Measurements from ENCODE around the gene SORCS2.

The SORCS2 gene

DNA sequence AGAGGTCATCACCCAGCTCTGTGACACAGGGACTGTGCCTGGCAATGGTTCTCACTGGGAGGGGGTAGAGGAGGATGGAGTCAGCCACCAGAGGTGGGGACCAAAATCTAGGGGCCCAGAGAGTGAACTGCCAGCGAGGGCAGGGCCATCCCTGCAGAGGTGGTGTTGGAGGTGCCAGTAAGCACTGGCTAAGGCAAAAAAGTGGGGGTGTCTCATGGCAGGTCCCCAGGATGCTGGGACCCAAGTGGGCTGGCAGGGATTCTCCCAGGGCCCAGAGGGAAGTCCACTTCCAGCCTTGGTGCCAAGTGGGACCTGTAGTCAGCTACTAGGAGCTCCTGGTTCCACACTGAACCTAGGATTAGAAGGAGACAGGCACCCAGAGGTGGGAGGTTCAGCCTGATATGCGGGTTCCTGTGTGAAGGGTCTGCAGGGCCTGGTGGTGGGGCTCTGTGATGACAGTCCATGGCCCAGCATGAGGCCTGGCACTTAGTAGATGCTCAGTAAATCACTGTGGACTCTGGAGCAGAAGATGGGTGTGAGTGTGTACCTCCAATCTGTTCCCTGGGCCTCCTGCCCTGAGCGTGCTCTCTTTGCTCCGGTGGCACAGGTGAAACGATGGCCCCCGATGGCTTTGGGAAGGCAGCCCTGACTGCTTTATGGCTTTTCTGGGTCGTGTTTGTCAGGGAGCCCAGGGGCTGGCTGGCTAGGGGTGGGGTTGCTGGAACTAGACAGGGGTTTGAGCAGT lies 160.9 kb downstream of the SORCS2 start:
- DNase-seq (ENCODE audit: extremely low read depth, low read depth) = no peak
- TF ChIP-seq CTCF (IDR thresholded peaks at IDR 0.05; ENCODE audit: low read depth, low read length) = no peak

DNA sequence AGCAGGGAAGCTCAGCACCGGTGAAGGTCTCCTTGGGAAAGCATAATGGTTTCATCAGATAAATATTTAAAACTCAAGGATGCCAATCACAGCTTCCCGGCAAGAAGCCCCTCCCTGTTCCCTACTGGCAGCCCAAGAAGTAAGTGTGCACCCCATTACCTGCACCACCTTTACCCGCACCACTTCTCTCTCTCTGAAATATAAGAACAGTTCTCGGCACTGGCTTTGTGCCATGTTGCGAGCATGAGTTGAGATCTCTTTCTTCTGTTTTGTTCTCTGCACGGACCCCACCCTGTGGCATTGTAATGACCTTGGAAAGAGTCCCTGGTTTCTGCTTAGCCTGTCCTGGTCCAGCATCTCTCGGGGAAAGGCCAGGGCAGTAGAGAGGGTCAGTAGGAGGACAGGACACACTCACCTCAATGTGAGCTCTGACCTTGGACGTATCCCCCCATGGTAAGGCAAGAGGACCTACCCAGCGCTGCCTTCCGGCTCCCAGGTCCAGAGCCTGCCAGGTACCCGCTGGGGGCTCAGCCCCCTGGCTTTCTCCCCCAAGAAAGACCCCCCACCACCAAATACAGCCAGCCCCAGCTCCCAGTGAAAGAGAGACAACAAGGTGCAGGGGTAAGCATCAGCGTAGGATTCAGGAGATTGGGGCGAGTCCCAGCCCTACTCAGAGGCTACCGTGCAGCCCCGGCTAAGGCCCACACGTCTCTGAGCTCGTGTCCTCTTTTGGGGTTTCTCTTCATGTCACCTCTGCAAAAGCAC lies 161.7 kb downstream of the SORCS2 start:
- no peak for TF ChIP-seq CTCF (IDR thresholded peaks at IDR 0.05; ENCODE audit: low read depth, low read length)
- no peak for DNase-seq (ENCODE audit: extremely low read depth, low read depth)

- TF ChIP-seq CTCF (IDR thresholded peaks at IDR 0.05; ENCODE audit: low read depth, low read length) = no peak
These were observed 162.6 kb downstream of the SORCS2 start for GRCh38 chr4:7354927-7355326.

GRCh38 chr4:7355795-7356194 lies 163.5 kb downstream of the SORCS2 start:
- DNase-seq (ENCODE audit: extremely low read depth, low read depth) = no peak
- TF ChIP-seq CTCF (IDR thresholded peaks at IDR 0.05; ENCODE audit: low read depth, low read length) = no peak

More at GRCh38 chr4:7354927-7355326, 162.6 kb downstream of the SORCS2 start:
- DNase-seq (ENCODE audit: extremely low read depth, low read depth) = no peak

GRCh38 chr4:7356667-7357310 lies 164.5 kb downstream of the SORCS2 start:
- TF ChIP-seq CTCF (IDR thresholded peaks at IDR 0.05; ENCODE audit: low read depth, low read length) = no peak
- no peak for DNase-seq (ENCODE audit: extremely low read depth, low read depth)

- TF ChIP-seq CTCF (IDR thresholded peaks at IDR 0.05; ENCODE audit: low read depth, low read length) = no peak
These were observed 165.0 kb downstream of the SORCS2 start for GRCh38 chr4:7357323-7357722.

More at GRCh38 chr4:7357323-7357722, 165.0 kb downstream of the SORCS2 start:
- DNase-seq (ENCODE audit: extremely low read depth, low read depth) = no peak

Measured in AG09319 (cell line).